RPMI8226 (cell line): ENCODE measurements around the gene EMC6.

Source experiments
- DNase-seq: peaks from one replicate; pipeline ENCODE4 v3.0.0-alpha.2; 2015

EMC6 gene

GRCh38 chr17:3656755-3657587 is 11.6 kb upstream of the EMC6 start:
- no peak for DNase-seq

GRCh38 chr17:3657588-3657869 is 11.1 kb upstream of the EMC6 start:
- DNase-seq, result no peak

GRCh38 chr17:3657874-3658783 is 10.5 kb upstream of the EMC6 start:
- no peak for DNase-seq

- no peak for DNase-seq
Observed at GRCh38 chr17:3658784-3659449, 9.7 kb upstream of the EMC6 start.

- DNase-seq, result no peak
Observed at GRCh38 chr17:3659541-3660111, 9.0 kb upstream of the EMC6 start.

- no peak for DNase-seq
Observed at GRCh38 chr17:3660311-3660891, 8.2 kb upstream of the EMC6 start.

GRCh38 chr17:3663102-3664011 is 5.3 kb upstream of the EMC6 start:
- no peak for DNase-seq

- no peak for DNase-seq
Observed at GRCh38 chr17:3665834-3666233, 2.8 kb upstream of the EMC6 start.

- DNase-seq, result no peak
Observed at GRCh38 chr17:3666516-3666915, 2.1 kb upstream of the EMC6 start.

- peak; percentile 10 for DNase-seq
Observed at GRCh38 chr17:3667366-3668278, 990 bp upstream of the EMC6 start.

- peak; percentile 6 for DNase-seq
Observed at GRCh38 chr17:3669085-3669347, 404 bp downstream of the EMC6 start.

- DNase-seq, result no peak
Observed at GRCh38 chr17:3669548-3669947, 936 bp downstream of the EMC6 start.

- no peak for DNase-seq
Observed at GRCh38 chr17:3672571-3672970, 4.0 kb downstream of the EMC6 start.

- no peak for DNase-seq
Observed at GRCh38 chr17:3675886-3676285, 7.3 kb downstream of the EMC6 start.

- DNase-seq, result no peak
Observed at GRCh38 chr17:3678095-3678820, 9.6 kb downstream of the EMC6 start.

GRCh38 chr17:3678821-3679530 is 10.4 kb downstream of the EMC6 start:
- DNase-seq, result no peak

GRCh38 chr17:3679531-3680126 is 11.0 kb downstream of the EMC6 start:
- DNase-seq, result no peak

GRCh38 chr17:3681057-3681456 is 12.4 kb downstream of the EMC6 start:
- no peak for DNase-seq

- DNase-seq, result no peak
Observed at GRCh38 chr17:3681565-3681964, 13.0 kb downstream of the EMC6 start.
